ENCODE data around the gene PNMA6F.

DNA sequence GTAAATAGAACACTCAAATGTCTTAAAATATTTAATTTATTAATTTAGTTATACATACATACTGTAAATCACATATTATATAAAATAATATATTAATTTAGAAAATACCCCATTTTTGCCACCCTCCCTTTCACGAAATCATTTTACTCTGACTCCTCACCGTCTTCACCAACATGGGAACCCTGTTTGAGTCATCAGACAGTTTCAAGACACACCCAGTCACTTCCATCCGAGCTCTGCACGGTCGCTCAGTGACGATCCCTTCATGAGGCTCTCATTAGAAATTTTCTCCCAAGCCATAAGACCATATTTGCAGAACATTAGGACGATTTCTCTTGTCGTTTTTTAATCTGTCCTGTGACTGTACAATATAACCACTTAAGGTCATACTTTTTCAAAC lies 26.9 kb upstream of the PNMA6F start:
- no peak for TF ChIP-seq POLR2AphosphoS5 (IDR thresholded peaks at IDR 0.05)
- TF ChIP-seq, protein P1, sequence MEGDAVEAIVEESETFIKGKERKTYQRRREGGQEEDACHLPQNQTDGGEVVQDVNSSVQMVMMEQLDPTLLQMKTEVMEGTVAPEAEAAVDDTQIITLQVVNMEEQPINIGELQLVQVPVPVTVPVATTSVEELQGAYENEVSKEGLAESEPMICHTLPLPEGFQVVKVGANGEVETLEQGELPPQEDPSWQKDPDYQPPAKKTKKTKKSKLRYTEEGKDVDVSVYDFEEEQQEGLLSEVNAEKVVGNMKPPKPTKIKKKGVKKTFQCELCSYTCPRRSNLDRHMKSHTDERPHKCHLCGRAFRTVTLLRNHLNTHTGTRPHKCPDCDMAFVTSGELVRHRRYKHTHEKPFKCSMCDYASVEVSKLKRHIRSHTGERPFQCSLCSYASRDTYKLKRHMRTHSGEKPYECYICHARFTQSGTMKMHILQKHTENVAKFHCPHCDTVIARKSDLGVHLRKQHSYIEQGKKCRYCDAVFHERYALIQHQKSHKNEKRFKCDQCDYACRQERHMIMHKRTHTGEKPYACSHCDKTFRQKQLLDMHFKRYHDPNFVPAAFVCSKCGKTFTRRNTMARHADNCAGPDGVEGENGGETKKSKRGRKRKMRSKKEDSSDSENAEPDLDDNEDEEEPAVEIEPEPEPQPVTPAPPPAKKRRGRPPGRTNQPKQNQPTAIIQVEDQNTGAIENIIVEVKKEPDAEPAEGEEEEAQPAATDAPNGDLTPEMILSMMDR (IDR thresholded peaks at IDR 0.05), result no peak
- no peak for TF ChIP-seq POLR2A (IDR thresholded peaks at IDR 0.05)
- TF ChIP-seq EP300 (IDR thresholded peaks at IDR 0.05), result no peak
